GM21515 (cell line): ENCODE measurements around the gene IL11.
A peak's percentile ranks its signal among the peaks of the same experiment; 100 is the strongest.
"Not testable (repeated sequence)": the region's sequence is repeated elsewhere in the genome, so short reads cannot be mapped to it uniquely, and the experiment has no call there.

Experiments
- ATAC-seq: cut with Tn5 transposase; IDR thresholded peaks from one replicate; pipeline ENCODE4 v1.9.1; 2021; ENCODE audit not compliant: unreplicated experiment

IL11 gene

DNA sequence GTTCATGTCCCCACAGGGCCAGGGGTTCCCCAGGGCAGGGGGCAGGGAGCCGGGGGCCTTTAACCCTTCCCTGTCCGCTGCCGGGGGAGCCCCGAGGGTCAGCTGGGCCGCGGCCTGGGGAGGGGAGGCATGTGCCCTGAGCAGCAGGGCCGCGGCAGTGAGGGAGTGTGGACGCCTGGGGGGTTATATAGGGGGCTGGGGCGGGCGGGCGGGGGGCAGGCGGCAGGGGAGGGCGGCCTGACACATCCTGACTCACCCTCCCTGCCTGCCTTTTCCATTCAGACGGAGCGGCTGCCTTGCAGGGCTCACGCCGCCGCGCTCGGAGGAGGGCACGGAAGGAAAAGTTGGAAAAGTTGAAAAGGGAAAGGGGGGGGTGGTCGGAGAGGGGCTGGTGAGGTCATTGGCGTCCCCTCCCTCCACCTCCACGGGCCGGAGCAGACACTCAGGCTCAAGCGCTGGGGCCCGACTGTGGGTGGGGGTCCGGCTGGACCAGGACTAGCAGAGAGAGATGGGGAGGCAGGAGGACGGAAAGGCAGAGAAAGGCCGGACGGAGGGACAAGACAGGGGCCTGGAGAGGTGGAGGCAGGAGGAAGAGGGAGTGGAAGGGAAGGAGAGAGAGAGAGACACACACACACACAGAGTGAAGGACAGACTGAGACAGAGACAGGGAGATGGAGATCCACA lies at the start of gene IL11:
IL11 (minus strand) TSS at position 159 of the 684 bp plus-strand sequence; CDS start at position 6, 153 bp downstream.
- ATAC-seq, result no peak

DNA sequence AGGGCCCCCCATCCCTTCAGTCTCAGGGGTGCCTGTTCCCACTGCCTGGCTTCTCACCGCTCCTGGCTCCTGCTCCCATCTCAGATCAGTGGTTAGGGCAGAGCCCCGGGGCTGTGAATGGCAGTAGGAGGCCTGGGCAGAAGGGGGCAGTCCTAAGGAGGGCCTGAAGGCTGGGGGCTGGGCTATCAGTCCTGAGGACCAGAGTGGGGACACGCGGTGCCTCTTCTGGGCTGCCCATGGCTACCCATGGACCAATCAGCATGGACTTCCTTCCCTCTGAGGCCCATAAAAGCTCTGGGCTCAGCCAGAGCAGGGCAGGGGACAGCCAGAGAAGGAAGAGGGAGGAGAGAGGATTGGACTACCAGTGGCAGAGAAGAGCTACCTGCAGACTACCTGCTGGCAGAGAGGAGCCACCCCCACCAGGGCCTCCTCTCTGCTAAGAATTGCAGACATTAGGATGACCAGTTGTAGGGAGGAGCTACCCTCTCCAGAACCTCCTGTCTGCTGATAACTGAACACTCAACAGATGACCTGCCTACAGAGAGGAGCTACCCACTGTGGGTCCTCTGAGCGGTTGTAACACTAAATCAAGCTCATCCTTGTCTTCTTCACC lies 49.5 kb upstream of the IL11 start:
- no peak for ATAC-seq

DNA sequence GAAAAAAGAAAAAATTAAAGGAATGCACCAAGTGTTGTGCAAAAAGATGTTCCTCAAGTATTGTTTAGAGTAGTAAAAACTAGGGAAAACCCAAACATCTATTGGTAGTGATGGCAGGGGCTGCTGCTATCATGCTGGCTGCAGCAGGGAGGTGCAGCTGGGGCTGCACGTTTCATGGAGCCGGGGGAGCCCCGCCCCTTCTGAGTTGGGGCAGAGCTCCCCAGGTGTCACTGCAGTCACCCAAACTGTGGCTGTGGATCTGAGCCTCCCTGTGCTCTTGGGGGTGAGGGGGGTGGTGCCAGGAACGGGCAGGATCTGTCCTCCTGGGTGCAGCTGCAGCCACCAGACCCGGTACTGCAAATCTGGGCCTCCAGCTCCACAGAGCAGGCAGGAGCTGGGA lies 48.8 kb upstream of the IL11 start:
- no peak for ATAC-seq

DNA sequence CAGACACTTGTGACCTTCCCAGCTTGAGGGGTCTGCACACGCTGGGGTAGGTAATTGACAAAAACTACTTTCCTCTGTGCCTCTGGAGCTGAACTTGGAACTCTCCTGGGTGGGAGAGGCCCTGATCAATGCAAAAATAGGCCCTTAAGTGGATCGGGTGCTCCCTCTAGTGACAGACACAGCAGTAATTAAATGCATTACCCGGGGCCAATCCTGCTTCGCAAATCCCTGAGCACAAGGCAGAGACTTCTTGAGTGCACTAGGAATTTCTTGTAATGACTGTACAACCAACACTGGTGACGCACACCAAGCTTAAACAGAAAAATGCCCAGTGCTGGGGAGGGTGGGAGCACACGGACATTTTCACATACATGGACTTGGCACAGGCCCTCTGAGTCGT lies 47.9 kb upstream of the IL11 start:
- no peak for ATAC-seq

DNA sequence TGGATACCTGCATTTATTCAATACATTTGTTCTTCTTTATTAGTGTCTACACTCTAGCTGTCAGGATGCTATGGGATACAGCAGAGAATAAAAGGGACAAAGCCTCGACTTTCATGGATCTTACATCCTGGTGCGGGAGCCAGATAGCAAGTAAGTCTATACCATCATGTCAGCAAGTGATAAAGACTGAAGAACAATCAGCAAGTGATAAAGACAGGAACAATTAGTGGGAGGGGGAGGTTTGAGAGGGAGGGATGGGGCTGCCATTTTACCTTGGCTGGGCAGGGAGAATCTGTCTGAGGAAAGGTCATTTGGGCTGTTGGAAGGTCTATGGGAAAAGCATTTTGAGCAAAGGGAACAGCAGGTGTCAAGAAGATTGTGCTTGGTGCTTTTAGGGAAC lies 39.9 kb upstream of the IL11 start:
- no peak for ATAC-seq

DNA sequence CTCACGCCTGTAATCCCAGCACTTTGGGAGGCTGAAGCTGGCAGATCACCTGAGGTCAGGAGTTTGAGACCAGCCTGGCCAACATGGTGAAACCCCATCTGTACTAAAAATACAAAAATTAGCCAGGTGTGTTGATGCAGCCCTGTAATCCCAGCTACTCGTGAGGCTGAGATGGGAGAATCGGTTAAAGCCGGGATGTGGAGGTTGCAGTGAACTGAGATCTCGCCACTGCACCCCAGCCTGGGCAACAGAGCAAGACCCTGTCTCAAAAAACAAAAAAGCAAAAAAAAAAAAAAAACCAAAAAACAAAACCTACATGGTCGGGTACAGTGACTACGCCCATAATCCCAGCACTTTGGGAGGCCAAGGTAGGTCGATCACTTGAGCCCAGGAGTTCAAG lies 38.9 kb upstream of the IL11 start:
- not testable (repeated sequence) for ATAC-seq

DNA sequence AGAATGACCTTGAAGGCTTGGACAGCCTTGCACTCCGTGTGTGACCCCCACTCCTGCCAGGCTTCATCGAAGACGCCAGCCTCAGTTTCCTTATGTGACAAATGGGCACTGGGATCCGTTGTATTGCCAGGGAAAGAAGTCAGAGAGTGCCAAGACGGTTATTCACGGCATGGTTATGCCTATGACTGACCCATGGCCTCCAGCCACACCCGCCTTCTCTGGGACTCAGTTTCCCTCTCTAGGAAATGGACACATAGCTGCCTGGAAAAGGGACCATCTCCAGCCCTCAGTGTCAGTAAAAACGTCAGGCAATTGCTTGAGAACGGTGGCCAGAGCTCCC lies 38.2 kb upstream of the IL11 start:
- no peak for ATAC-seq

DNA sequence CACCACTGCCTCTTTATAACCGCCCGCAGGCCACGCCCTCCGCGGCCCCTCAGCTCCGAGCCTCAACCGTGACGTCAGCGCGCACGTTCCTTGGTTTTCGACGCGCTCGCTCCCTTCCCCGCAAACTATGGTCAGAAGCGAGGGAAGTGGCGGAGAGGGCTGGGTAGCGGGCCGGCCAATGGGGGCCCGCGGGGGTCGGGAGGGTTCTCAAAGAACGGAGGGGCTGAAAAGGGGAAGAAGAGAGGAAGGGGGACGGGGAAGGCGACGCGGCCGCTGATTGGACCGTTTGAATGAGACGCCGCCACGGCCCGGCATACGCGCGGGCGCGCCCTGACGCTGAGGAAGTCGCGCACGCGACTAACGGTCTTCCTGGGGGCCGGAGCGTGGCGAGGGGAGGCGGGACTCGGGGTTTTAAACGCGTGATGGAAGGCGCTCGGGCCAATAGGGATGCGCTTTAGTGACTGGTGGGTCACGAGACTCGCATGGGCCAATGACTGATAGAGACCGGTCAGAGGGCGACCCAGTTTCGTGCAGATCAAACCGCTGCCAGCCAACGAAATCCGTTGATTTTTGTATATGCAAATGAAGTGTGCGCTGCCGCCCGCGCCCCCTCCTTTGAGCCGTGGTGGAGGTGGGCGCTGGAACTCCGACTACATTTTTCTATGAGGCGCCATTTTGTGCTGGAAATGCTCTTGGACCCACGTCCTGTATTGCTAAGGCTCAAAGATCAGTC lies 37.7 kb upstream of the IL11 start:
- peak; percentile 84 for ATAC-seq

DNA sequence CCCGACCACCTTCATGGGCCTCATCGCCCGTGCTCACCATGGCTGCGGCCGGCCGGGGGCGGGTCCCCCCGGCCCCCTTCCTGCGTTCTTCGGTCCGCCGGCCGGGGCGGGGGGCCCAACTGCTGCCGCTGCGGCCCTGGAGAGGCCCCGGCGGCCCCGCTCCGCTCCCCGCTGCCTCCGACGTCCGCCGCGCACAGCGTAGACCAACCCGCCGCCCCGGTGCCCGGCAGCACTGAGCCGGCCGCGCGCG lies 37.2 kb upstream of the IL11 start, which contains the start of gene UBE2S:
UBE2S (minus strand) TSS at position 239 of the 250 bp plus-strand sequence; CDS start at position 40, 199 bp downstream.
- ATAC-seq, result not testable (repeated sequence)

DNA sequence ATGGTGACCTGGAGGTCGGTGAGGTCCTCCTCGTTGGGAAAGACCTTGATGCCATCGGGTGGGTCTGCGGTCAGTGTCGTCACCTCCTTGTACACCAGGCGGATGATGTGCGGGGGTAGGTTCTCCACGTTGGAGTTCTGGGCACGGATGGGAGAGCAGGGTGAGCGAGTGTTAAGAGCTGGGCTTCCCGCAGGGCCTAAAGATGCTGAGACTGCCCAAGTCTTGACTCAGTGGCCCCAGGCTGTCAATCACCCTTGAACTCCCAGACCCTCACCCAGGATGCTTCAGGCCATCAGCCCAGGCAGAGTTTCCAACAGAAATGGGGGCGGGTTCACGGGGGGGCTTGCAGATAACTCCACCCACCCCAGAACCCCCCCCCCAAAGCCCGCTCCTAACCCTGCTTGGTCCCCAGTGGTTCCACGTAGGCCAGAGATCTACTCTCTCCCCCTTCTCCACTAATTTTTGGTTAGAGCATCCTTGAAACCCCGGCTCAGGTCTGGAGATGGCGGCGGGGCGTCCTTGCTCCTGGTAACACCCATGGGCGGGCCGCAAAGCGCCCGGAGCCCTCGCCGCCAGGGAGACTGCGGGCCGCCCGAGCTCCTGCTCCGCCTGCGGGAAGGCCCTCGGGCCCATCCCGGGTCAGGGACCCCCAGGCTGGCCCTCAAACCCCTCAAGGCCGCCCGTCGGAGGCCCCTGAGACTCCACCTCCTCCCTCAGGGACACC lies 36.7 kb upstream of the IL11 start:
- ATAC-seq, result no peak

DNA sequence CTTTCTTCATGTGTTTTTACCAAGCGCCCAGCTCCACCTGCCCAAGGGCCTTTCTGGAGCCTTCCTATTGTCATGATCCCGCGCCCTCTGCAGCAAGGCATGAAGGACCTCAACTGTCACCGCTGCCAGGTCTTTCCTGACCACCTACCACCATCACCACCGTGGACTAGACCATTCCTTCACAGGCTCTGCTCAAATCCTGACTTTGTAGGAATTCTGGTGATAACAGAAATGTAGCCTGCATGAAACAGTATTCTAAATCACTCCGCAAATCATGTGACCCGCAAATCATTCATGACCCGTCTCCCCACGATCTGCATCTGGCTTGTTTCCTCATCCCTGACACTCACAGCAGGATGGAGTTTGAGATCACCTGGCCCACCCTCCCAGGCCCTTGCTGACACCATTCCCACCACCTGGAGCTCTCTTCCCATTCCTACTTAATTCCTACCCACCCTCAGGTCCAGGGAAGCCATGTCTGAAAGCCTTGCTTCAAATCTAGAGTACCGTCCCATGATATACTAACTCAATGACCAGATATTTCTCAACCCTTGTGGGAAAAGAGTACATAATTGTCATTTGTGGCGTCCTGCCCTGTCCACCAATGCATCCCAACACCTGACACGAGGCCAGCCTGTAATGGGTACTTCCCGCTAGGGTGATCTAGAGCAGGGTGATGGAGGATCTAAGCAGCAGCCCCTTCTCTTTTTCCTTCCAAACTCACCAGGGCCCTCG lies 36.0 kb upstream of the IL11 start:
- ATAC-seq, result no peak

DNA sequence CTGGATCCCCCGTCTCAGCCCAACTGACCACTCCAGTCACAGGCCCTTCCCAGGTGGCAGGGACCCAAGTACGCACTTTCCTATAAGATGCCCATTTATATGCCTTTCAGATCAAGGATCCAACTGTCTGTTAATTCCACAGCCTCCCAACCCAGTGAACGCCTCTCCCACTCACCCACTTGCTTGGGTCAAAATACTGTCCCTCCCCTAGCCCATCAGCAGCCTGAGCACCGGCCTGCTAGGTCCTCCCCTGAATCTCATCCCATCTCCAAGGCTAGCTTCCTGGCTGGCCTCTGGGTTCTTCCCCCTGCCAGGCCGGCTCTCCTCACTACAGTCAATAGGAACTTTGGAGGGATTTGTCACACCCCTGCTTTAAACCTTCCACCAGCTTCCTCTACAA lies 35.4 kb upstream of the IL11 start:
- ATAC-seq, result no peak

DNA sequence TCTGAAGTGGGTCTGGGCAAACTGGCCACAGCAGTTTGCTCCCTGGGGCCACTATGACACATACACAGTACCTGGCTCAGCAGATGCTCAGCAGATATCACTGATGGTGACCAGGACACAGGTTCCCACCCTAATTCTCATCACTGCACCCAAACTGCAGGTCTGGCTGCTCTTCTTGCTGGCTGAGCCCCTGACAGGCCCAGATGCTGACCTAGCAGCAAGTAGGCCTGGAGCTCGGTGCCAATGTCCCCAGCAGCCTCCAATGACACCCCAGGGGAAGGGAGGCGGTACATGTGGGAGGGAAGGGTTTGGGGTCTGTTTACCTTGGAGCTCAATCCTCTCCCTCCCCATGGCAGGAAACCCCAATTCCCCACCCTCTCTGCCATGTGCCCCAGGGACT lies 32.2 kb upstream of the IL11 start:
- ATAC-seq, result no peak

DNA sequence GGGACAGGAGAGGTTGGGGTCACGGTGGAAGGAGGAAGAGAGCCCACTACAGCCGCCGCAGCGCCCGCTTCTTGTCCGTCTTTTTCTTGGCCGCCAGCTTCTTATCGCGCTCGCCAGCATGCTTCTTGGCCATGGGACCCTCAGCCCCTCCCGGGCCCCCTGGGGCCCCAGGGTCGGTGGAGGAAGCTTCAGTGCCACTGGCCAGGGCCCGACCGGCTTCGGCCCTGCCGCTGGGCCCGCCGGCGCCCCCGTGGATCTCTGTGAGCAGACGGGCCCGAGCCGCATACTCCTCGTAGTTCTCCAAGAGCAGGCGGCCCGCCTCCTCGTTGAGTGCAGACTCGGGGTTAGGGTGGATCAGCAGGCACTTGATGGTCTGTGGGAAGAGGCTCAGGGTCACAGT lies 31.1 kb upstream of the IL11 start:
- not testable (repeated sequence) for ATAC-seq

DNA sequence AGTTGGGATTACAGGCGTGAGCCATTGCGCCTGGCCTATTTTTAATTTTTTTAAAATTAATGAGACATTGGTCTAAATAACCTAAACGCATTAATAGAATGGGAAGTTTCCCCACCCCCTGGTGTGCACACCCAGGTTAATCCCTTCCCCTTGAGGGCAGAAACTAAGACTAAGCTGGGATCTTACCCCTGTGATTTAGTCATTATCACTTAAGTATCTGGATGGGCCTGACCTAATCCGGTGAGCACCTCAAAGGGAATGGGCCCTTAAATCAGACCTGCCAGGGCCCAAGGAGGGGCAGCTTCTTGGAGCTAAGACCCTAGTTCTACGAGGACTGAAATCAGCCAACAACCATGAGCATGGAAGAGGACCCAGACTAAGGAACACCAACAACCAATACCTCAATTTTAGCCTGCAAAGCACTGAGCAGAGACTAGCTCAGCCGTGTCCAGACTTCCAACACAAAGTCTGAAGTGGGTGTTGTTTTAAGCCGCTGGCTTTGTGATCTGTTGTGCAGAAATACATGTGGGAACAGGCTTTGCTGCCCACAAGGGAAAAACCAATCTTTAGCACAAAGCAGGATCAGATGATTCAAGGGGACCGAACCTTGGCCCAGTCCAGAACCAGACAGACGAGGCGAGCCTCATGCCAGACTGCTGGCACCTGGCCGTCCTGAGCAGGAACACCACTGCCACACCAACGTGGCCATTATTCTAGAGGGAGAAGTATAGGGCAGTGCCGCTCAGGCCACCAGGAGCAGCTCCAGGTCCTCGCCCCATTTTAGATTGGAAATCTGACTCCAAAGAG lies 30.2 kb upstream of the IL11 start:
- ATAC-seq, result no peak

DNA sequence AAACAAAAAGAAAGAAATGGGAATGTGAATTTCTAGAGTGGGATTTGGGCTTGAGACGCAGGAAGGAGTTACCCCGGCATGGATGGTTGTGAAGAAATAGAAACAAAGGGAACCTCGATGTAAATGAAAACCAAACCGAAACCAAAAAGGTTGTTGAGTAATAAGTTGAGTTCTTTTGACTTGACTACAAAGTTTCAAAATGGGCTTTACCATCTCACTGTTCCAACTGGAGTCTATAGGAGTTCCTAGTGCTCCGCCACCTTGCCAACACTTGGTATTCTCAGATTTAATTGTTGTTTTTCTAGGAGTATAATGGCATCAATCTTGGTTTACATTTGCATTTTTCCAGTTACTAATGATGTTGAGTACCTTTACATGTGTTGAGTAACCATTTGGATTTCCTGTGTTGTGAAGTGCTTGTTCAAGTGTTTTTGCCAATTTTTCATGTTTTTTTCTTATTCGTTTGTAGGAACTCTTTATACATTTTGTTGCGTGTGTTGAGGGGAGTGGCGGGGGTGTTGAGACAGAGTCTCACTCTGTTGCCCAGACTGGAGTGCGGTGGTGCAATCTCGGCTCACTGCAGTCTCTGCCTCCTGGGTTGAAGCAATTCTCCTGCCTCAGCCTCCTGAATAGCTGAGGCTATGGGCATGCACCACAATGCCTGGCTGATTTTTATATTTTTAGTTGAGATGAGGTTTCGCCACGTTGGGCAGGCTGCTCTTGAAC lies 28.1 kb upstream of the IL11 start:
- no peak for ATAC-seq

DNA sequence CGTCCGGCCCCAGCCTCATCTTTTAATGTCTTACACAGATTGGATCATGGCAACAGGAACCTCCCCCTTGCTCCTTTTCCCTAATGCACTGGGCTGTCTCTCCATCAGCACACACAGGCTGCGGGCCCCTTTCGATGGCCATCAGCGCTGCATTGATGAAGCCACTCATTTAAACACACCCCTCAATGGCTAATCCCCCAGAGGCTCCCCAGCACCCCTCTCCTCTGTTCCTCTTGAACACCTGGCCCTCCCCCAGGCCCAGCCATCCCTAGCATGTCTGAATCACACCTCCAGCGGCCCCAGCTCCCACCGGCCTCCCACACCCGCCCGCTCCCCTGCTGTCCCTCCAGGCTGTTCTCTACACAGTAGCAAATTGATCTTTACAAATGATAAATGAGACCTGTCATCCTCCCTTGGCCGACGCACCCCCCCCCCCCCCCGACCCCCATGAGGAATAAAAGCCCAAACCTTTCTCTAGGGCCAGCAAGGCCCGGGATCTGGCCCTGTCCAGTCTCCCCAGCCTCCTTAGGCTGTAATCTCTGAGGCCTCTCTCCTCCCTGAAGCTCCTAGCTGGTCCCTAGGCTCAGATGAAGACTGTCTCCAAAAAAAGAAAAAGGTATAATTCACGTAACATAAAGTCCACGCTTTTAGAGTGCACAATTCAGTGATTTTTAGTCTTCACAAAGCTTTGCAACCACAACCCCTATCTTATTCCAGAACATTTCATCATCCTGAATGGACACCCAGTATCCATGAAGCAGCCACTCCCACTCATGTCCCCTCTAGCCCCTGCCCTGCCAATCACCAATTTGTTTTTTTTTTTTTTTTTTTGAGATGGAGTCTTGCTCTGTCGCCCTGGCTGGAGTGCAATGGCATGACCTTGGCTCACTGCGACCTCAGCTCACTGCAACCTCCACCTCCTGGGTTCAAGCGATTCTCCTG lies 22.8 kb upstream of the IL11 start:
- no peak for ATAC-seq

DNA sequence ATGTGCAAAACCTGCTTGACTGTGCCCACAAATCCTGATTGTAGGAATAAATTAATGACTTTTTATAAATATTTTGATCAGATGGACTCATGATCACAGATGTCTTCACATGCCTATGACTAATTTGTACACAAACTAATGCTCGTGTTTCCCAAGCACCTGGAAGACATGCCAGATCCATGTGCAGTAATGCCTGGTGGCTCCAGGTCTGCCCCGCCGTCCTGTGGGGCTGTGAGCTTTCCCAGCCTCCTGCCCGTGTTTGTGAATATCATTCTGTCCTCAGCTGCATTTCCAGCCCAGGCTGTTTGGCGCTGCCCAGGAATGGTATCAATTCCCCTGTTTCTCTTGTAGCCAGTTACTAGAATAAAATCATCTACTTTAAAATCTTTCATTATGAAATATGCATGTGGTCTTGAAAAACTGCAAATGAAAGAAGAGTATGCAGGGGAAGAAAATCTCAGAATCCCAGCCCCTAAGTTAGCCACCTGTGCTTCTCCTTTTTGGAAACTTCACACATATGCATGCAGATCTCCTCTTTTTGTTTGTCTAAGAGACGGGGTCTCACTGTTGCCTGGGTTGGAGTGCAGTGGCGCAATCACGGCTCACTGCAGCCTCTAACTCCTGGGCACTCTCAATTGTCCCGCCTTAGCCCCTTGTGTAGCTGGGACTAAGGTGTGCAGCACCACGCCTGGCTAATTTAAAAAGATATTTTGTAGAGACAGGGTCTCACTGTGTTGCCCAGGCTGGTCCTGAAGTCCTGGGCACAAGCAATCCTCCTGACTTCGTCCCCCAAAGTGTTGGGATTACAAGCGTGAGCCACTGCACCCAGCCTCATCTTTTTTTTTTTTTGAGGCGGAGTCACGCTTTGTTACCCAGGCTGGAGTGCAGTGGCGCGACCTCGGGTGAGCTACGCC lies 21.7 kb upstream of the IL11 start:
- ATAC-seq, result no peak
